Measurements from ENCODE around the gene MED13L. TPM values are rescaled to one million over a fixed set of nuclear protein-coding genes. Genes with fewer than 3 reads are reported as not detected.

The MED13L gene
- total and polyA plus RNA-seq, 2 of the 4 experiments (the other 2 are of a cell fraction): 17.9 to 49.1 TPM

DNA sequence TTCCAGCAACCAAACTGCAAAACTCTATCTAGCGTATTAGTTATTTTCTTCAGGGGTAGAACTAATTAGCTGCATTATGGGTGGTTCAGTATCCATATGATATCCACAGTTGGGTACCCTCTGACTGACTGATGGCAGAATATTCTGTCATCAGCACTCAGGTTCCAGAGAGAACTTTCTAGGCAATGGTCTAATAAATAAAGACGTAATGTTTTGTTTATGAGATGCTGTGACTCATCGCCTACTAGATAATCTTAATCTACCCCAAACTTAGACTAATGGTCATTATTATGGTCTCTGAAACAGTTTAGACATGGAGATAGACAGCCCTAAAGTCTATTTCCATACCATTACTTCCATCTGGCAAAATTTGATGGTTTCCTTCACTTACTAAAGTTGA lies 220.1 kb downstream of the MED13L start:
- Histone ChIP-seq H3K4ac (ENCODE audit: low read depth, low read length) (no peak overlapping the region), H3K27me3 (ENCODE audit: control insufficient read depth, insufficient read depth, low read length) (no peaks in the 10 kb centered on the region), H3K9ac (ENCODE audit: low read depth, low read length) (no peak overlapping the region), H4K20me1 (ENCODE audit: insufficient read depth, low read length) (peaks cover 47% of the 10 kb centered on the region), H3K27ac (ENCODE audit: insufficient read depth, low read length) (no peak overlapping the region), H4K91ac (ENCODE audit: insufficient read depth, low read depth, low read length) (no peak overlapping the region), H2BK20ac (ENCODE audit: low read depth, low read length) (no peak overlapping the region), H3K9me3 (ENCODE audit: control insufficient read depth, insufficient read depth, low read length) (no peaks in the 10 kb centered on the region), H3K4me1 (ENCODE audit: control insufficient read depth, insufficient read depth, low read length) (0 out of 2 replicates have a peak, but pooled peaks cover 2% of the 10 kb centered on the region), H3K9me1 (ENCODE audit: insufficient read depth, low read length) (peaks cover 12% of the 10 kb centered on the region; the same call in 1 of the 2 replicates), H3K79me1 (ENCODE audit: low read depth in 1 of 2, low read length in 2 of 2) (peaks cover 20 to 70% of the 10 kb centered on the region in 2 experiments), H2BK120ac (ENCODE audit: low read depth, low read length) (no peak overlapping the region), H2BK15ac (ENCODE audit: low read depth, low read length) (no peak overlapping the region), H3K56ac (ENCODE audit: extremely low read depth, insufficient read depth, low read length) (no peak overlapping the region), H2AK5ac (ENCODE audit: low read depth, low read length) (no peak overlapping the region), H2AK9ac (replicated peaks; ENCODE audit: low read depth, low read length, poor library complexity) (no peak overlapping the region), H3K23ac (ENCODE audit: low read depth, low read length) (no peak overlapping the region), H4K5ac (ENCODE audit: low read depth, low read length) (no peak overlapping the region), H3K36me3 (ENCODE audit: control insufficient read depth, insufficient read depth, low read length) (no peaks in the 10 kb centered on the region), H3K4me2 (ENCODE audit: low read depth, low read length) (no peak overlapping the region), H3K14ac (replicated peaks; ENCODE audit: low read depth, low read length) (no peak overlapping the region), H2AFZ (replicated peaks; ENCODE audit: low read length, poor library complexity) (no peak overlapping the region), H4K8ac (ENCODE audit: low read depth in 2 of 2, low read length in 2 of 2) (no peak overlapping the region), H3K18ac (ENCODE audit: low read depth, low read length) (no peak overlapping the region), H2BK5ac (ENCODE audit: low read depth, low read length, poor library complexity, severe bottlenecking) (no peak overlapping the region), H3K4me3 (ENCODE audit: insufficient read depth, low read depth, low read length) (no peak overlapping the region)
- intact Hi-C loops (cut with micrococcal nuclease): loop anchor here (5.0 kb wide), 1 partner anchor 40 kb away; no protein-coding TSS in a partner anchor
- ChIA-PET CTCF (interaction anchor here (1.2 kb wide), 1 partner anchor 8 kb away, joined by 3 read pairs; no protein-coding TSS in a partner anchor), POLR2A (ENCODE audit: unreplicated experiment) (interaction anchor here (0.6 kb wide), 1 partner anchor 51 kb away, joined by 3 read pairs; no protein-coding TSS in a partner anchor)
- in situ Hi-C loops (cut with MboI; ENCODE audit: low sequenced_read_pairs): no loop called here
- DNase-seq: peak; percentile 26
- BruUV-seq (replicated peaks): no TSS peak
- dilution Hi-C loops (cut with HindIII; ENCODE audit: low sequenced_read_pairs, unreplicated experiment): no loop called here
- TF ChIP-seq RFX5 (IDR thresholded peaks at IDR 0.05; ENCODE audit: low read depth, low read length) (no peak), SMC3 (IDR thresholded peaks at IDR 0.05; ENCODE audit: low read depth, low read length) (no peak), NFE2L2 (IDR thresholded peaks at IDR 0.05; ENCODE audit: low read depth, low read length) (no peak), MAZ (IDR thresholded peaks at IDR 0.05; ENCODE audit: borderline replicate concordance, low read depth, low read length) (no peak)
- no CpG with 5 or more reads among the region's 3 CpGs for whole genome bisulfite sequencing, 2 experiments (ENCODE audit: extremely low coverage in 2 of 2, insufficient read length in 1 of 2)
- ATAC-seq (ENCODE audit: low read depth): no peak
